DOHH2 (cell line): ENCODE results near the gene DEFB129.

Experiments used
- CTCF ChIP-seq: fragments of 200-600 bp; sonication (generic); IDR thresholded peaks from one replicate; pipeline ENCODE4 v1.5.1; 2014; ENCODE audit warnings: antibody characterized with exemption, mild to moderate bottlenecking, low read depth, low read length; ENCODE audit not compliant: poor library complexity, severe bottlenecking
- EZH2phosphoT487 ChIP-seq: fragments of 200-600 bp; sonication (generic); IDR thresholded peaks from 2 replicates; pipeline ENCODE4 v1.6.1; 2017; ENCODE audit warnings: borderline replicate concordance, mild to moderate bottlenecking, antibody characterized with exemption, low read length, moderate library complexity, mixed read lengths

- TF ChIP-seq CTCF (no peak), EZH2phosphoT487 (no peak)
These were observed 9.8 kb upstream of the DEFB129 start for GRCh38 chr20:217266-217665.
